ENCODE results near the gene TCF3.

GRCh38 chr19:1675633-1676350 is 23.4 kb upstream of the TCF3 start:
- TF ChIP-seq CTCF (IDR thresholded peaks at IDR 0.05; ENCODE audit: poor library complexity) (no peak), EZH2phosphoT487 (IDR thresholded peaks at IDR 0.05; ENCODE audit: low read depth, severe bottlenecking, unreplicated experiment) (no peak), EZH2 (IDR thresholded peaks at IDR 0.05; ENCODE audit: borderline replicate concordance) (peak; percentile 65)

Data from hepatocyte (in vitro differentiated cells).